Astrocyte (in vitro differentiated cells and primary cell): ENCODE measurements around the gene ZFP36L1. TPM values are rescaled to one million over a fixed set of nuclear protein-coding genes. Genes with fewer than 3 reads are reported as not detected.

Source experiments
- DNase-seq: peaks from one replicate; pipeline ENCODE4 v3.0.0-alpha.2; 2010; ENCODE audit warnings: low read depth
- FAIRE-seq: peaks from 2 replicates; lab custom pipeline; 2011; peaks lifted over from hg19 to GRCh38; lab: Jason Lieb, UNC
- H2AFZ ChIP-seq: 2 replicates; pipeline ENCODE4 v1.6.0; 2012; ENCODE audit warnings: low read depth, low read length, inconsistent platforms
- H3K27ac ChIP-seq: 2 replicates; pipeline ENCODE4 v1.5.1; 2011; ENCODE audit warnings: low read depth, low read length, inconsistent platforms
- H3K27me3 ChIP-seq: 2 replicates; pipeline ENCODE4 v1.6.0; 2011; ENCODE audit warnings: low read length, inconsistent platforms; ENCODE audit not compliant: insufficient read depth
- H3K36me3 ChIP-seq: 2 replicates; pipeline ENCODE4 v1.5.1; 2011; ENCODE audit warnings: low read length, inconsistent platforms; ENCODE audit not compliant: insufficient read depth
- H3K4me1 ChIP-seq: 2 replicates; pipeline ENCODE4 v1.5.1; 2011; ENCODE audit warnings: low read length, inconsistent platforms; ENCODE audit not compliant: insufficient read depth
- H3K4me2 ChIP-seq: 2 replicates; pipeline ENCODE4 v1.6.0; 2012; ENCODE audit warnings: low read length, inconsistent platforms
- H3K4me3 ChIP-seq: 2 replicates; pipeline ENCODE4 v1.5.1; 2011; ENCODE audit warnings: low read depth, mild to moderate bottlenecking, low read length, inconsistent platforms; ENCODE audit not compliant: insufficient read depth
- H3K79me2 ChIP-seq: 2 replicates; pipeline ENCODE4 v1.6.0; 2012; ENCODE audit warnings: mild to moderate bottlenecking, low read length, inconsistent platforms; ENCODE audit not compliant: insufficient read depth
- H3K9ac ChIP-seq: 2 replicates; pipeline ENCODE4 v1.6.0; 2012; ENCODE audit warnings: mild to moderate bottlenecking, low read length, inconsistent platforms
- H3K9me3 ChIP-seq: 2 replicates; pipeline ENCODE4 v1.5.1; 2012; ENCODE audit warnings: low read depth, mild to moderate bottlenecking, low read length, inconsistent platforms; ENCODE audit not compliant: insufficient read depth
- H4K20me1 ChIP-seq: 2 replicates; pipeline ENCODE4 v1.6.0; 2012; ENCODE audit warnings: low read length, inconsistent platforms; ENCODE audit not compliant: insufficient read depth
- H3K27ac Mint-ChIP-seq: one replicate; pipeline ENCODE4 v1.8.0; 2021; ENCODE audit warnings: mild to moderate bottlenecking, mixed read lengths; ENCODE audit not compliant: unreplicated experiment
- H3K27me3 Mint-ChIP-seq: one replicate; pipeline ENCODE4 v1.8.0; 2021; ENCODE audit warnings: low read depth, mixed read lengths; ENCODE audit not compliant: unreplicated experiment
- H3K36me3 Mint-ChIP-seq: one replicate; pipeline ENCODE4 v1.8.0; 2021; ENCODE audit warnings: low read depth, mixed read lengths; ENCODE audit not compliant: unreplicated experiment
- H3K4me1 Mint-ChIP-seq: one replicate; pipeline ENCODE4 v1.8.0; 2021; ENCODE audit warnings: low read depth, mixed read lengths; ENCODE audit not compliant: unreplicated experiment
- H3K4me3 Mint-ChIP-seq: one replicate; pipeline ENCODE4 v1.8.0; 2021; ENCODE audit warnings: mild to moderate bottlenecking, moderate library complexity, mixed read lengths; ENCODE audit not compliant: unreplicated experiment
- H3K9me3 Mint-ChIP-seq: one replicate; pipeline ENCODE4 v1.8.0; 2021; ENCODE audit warnings: mild to moderate bottlenecking, mixed read lengths; ENCODE audit not compliant: unreplicated experiment
- EZH2 ChIP-seq: IDR thresholded peaks from 2 replicates; pipeline ENCODE4 v1.6.1; 2012; ENCODE audit warnings: mild to moderate bottlenecking, low read length, inconsistent platforms; ENCODE audit not compliant: insufficient read depth
- total RNA-seq: library from RNA; stranded (reverse); gene quantifications from 2 replicates; pipeline ENCODE4 v1.2.1, GENCODE V29; 2021
- TF ChIP-seq, protein P1 (sequence below): IDR thresholded peaks from 2 replicates; pipeline ENCODE4 v1.5.1; 2011; ENCODE audit warnings: low read depth, mild to moderate bottlenecking, inconsistent platforms, low read length, moderate library complexity; ENCODE audit not compliant: insufficient read depth

The ZFP36L1 gene
- total RNA-seq, 1 donor from 2014 or later, result 219 TPM

DNA sequence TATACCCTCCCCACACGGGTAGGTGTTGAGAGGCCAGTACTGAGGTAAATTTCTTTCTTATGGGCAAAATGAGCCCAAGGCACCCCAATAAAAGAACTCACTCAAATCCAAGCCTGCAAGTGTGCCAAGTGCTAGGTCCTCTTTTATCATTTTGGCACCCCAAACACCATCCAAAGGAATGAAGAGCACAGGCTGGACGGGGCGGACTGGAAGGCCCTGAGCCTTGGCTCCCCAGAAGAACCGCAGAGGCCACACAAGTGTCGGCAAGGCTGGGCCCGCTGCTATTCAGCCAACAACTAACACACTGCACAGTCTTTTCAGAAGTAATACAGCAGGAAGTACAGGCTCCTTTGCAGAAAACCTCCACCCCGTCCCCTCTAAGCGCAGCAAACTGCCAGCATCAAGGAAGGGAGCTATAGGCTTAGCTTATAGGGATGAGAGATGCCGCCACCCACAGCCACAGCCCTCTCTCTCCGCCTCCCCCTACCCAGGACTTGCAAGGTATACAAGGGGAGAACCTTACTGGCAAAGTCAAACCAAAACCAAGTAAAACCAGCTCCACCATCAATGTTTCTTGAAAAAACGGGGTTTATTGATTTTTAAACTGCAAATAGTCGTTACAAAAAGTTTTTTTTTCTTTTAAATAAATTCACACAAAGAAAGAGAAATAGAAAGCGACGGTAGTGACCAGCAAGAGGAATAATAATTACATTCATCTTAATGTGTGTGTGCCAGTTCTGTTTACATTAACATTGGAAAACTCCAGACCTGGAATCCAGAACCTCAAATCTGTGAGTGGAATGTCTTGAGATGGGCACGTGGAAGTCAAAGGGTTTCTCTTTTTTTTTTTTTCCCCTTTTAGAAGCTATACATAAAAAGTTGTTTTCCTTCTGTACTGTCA lies 5.5 kb downstream of the ZFP36L1 start:
- Mint-ChIP-seq H3K9me3 (peaks cover 2% of the 10 kb centered on the region), H3K4me3 (peak overlapping the region; percentile 54), H3K27me3 (no peaks in the 10 kb centered on the region), H3K36me3 (peaks cover 12% of the 10 kb centered on the region), H3K27ac (peak overlapping the region; percentile 75), H3K4me1 (peaks cover 35% of the 10 kb centered on the region)
- no peak for TF ChIP-seq EZH2
- TF ChIP-seq, protein P1, sequence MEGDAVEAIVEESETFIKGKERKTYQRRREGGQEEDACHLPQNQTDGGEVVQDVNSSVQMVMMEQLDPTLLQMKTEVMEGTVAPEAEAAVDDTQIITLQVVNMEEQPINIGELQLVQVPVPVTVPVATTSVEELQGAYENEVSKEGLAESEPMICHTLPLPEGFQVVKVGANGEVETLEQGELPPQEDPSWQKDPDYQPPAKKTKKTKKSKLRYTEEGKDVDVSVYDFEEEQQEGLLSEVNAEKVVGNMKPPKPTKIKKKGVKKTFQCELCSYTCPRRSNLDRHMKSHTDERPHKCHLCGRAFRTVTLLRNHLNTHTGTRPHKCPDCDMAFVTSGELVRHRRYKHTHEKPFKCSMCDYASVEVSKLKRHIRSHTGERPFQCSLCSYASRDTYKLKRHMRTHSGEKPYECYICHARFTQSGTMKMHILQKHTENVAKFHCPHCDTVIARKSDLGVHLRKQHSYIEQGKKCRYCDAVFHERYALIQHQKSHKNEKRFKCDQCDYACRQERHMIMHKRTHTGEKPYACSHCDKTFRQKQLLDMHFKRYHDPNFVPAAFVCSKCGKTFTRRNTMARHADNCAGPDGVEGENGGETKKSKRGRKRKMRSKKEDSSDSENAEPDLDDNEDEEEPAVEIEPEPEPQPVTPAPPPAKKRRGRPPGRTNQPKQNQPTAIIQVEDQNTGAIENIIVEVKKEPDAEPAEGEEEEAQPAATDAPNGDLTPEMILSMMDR, result no peak
- Histone ChIP-seq H3K4me3 (no peak overlapping the region), H3K4me1 (peaks cover 47% of the 10 kb centered on the region), H3K27me3 (no peaks in the 10 kb centered on the region), H3K9me3 (no peaks in the 10 kb centered on the region), H3K36me3 (peaks cover 12% of the 10 kb centered on the region), H2AFZ (no peak overlapping the region), H4K20me1 (peaks cover 39% of the 10 kb centered on the region), H3K9ac (peak overlapping the region; percentile 23), H3K79me2 (peaks cover 43% of the 10 kb centered on the region), H3K4me2 (peak overlapping the region; percentile 24), H3K27ac (peak overlapping the region; percentile 84)
- DNase-seq, result peak; percentile 45
- no peak for FAIRE-seq

DNA sequence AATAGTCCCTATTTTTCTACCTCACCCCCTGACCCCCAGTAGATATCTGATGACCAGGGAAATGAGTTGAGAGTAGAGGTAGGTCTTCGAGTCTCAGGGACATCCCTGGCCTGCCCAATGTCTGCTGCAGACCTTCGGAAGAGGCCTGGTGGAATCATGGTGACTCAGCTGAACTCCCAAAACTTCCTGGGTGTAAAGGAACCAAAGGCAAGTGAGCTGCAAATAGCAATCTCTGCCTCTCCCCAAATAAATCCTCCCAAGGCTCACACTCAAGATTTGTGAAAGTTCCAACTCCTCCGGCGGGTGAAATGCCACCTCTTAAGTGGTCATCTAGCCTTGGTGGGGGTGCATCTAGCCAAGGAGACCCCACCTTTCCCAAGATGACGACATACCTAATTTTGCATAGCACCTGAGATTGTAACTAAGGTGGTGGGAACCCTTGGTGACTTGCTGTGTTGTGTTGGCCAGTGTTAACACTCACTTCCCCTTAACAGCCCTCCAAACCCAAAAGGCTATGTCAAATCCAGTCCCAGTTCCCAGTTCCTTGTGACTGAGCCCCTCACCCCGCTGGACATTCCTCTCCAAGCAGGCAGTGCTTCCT lies 6.3 kb downstream of the ZFP36L1 start:
- no peak overlapping the region for H3K4me3 ChIP-seq
- no peaks in the 10 kb centered on the region for H3K27me3 ChIP-seq
- peaks cover 12% of the 10 kb centered on the region for H3K36me3 ChIP-seq
- no peaks in the 10 kb centered on the region for H3K9me3 ChIP-seq
- DNase-seq (peak; percentile 74), FAIRE-seq (no peak)
- Mint-ChIP-seq H3K4me3 (peak overlapping the region; percentile 45), H3K4me1 (peaks cover 35% of the 10 kb centered on the region), H3K9me3 (peaks cover 2% of the 10 kb centered on the region), H3K36me3 (peaks cover 12% of the 10 kb centered on the region), H3K27me3 (no peaks in the 10 kb centered on the region), H3K27ac (peak overlapping the region; percentile 75)
- no peak overlapping the region for H2AFZ ChIP-seq
- H4K20me1 ChIP-seq, result peaks cover 32% of the 10 kb centered on the region
- peaks cover 35% of the 10 kb centered on the region for H3K79me2 ChIP-seq
- peaks cover 51% of the 10 kb centered on the region for H3K4me1 ChIP-seq
- peak overlapping the region; percentile 24 for H3K4me2 ChIP-seq
- no peak for TF ChIP-seq EZH2
- TF ChIP-seq, protein P1, result no peak
- peak overlapping the region; percentile 84 for H3K27ac ChIP-seq
- H3K9ac ChIP-seq, result peak overlapping the region; percentile 23
